HG02678 (cell line): ENCODE measurements around the gene GPBAR1.
"Not testable (repeated sequence)": the region's sequence is repeated elsewhere in the genome, so short reads cannot be mapped to it uniquely, and the experiment has no call there.

Experiments used
- ATAC-seq: cut with Tn5 transposase; IDR thresholded peaks from one replicate; pipeline ENCODE4 v1.9.1; 2021; ENCODE audit warnings: mild to moderate bottlenecking, moderate library complexity; ENCODE audit not compliant: unreplicated experiment

Gene GPBAR1

DNA sequence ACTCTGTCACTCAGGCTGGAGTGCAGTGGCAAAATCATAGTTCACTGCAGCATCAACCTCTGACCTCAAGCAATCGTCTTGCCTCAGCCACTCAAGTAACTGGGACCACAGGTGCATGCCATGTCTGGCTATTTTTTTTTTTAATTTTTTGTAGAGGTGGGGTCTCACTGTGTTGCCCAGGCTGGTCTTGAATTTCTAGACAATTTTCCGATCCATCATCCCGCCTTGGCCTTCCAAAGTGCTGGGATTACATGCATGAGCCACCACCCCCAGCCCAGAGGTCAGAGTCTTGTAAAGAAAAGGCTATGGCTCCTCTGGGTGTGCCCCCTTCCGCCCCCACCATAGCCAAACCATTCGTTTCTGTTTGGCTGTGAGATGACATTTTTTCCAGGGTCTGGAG is 44.6 kb downstream of the GPBAR1 start:
- ATAC-seq = no peak

DNA sequence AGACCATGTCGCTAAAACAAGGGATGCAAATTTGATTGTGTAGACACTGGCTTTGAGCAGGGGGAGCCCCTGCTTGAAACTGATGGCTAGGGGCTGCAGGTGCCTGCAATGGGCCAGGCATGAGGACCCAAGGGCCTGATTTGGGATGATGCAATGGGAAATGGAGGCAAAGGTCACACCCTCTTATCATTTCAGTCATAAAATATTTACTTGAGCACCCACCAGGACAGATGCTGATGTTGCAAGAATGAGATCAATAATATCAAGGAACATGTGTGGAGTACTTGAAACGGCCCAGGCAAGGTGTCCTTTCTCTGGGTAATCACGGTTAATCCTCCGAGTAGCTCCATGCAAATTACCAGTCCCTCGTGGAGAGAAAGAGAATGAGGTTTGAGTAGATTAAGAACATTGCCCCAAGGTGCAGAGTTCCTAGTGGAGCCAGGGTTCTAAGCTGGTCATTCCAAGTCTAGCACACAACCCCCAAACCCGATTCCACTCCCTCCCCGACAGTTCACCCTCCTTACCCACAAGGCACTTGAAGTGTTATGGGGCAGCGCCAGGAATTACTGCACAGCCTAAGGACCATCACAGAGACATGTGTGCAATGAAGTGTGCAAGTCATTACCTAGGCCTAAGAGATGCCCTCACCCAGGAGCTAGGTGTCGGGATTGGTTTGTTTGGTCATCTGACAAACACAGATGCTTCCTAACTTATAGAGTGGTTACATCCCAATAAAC is 45.5 kb downstream of the GPBAR1 start:
- ATAC-seq = no peak

DNA sequence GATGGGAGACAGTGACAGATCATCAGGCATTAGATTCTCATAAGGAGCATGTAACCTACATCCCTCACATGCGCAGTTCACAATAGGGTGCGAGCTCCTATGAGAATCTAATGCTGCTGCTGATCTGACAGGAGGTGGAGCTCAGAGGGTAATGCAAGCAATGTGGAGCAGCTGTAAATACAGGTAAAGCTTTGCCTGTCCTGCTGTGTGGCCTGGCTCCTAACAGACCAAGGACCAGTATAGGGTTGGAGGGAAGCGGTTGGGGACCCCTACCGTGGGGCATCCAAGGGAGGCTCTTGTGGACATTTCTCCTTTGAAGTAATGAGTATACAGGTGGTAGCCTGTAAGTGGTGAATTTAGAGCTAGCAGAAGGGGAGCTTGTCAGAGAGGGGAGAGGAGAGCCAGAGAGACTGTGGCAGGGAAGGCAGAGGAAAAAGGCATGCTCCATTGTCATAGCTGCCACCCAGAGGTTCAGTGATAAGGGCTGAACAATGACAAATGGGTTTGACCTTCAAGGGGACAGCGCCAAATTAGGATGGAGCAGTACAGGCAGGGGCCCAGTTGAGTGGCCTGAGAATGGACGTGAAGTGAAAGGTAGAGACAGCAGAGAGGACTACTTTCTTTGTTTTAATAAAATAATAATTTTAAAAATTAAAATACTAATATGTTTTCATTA is 46.7 kb downstream of the GPBAR1 start:
- no peak for ATAC-seq

DNA sequence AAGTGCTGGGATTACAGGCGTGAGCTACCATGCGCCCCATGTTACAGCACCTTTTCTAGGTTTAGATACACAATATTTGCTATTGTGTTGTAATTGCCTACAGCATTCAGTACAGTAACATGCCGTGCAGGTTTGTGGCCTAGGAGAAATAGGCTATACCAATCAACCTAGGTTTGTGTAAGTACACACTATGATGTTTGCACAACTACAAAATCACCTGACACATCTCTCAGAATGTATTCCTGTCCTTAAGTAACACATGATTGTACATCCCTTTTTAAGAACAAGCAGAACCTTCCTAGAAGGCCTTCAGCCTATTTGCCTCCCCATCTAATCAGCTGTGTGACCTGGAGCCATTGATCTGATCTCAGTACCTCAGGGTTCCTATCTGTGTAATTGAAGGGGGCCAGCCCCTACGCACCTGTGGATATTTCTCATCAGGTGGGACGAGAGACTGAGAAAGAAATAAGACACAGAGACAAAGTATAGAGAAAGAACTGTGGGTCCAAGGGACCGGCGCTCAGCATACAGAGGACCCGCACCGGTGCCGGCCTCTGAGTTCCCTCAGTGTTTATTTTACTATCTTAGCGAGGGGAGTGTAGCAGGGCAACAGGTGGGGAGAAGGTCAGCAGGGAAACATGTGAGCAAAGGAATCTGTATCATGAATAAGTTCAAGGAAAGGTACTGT is 50.2 kb downstream of the GPBAR1 start:
- no peak for ATAC-seq

DNA sequence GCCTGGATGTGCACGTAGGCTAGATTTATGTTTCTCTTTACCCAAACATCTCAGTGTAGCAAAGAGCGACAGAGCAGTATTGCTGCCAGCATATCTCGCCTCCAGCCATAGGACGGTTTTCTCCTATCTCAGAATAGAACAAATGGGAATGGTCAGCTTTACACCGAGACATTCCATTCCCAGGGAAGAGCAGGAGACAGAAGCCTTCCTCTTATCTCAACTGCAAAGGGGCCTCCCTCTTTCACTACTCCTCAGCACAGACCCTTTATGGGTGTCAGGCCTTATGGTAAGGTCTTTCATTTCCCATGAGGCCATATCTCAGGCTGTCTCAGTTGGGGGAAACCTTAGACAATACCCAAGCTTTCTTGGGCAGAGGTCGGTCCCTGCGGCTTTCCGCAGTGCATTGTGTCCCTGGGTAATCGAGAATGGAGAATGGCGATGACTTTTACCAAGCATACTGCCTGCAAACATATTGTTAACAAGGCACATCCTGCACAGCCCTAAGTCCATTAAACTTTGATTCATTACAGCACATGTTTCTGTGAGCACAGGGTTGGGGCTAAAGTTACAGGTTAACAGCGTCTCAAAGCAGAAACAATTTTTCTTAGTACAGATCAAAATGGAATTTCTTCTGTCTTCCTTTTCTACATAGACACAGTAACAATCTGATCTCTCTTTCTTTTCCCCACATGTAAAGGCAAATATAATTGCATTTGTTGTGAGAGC is 50.9 kb downstream of the GPBAR1 start:
- not testable (repeated sequence) for ATAC-seq

DNA sequence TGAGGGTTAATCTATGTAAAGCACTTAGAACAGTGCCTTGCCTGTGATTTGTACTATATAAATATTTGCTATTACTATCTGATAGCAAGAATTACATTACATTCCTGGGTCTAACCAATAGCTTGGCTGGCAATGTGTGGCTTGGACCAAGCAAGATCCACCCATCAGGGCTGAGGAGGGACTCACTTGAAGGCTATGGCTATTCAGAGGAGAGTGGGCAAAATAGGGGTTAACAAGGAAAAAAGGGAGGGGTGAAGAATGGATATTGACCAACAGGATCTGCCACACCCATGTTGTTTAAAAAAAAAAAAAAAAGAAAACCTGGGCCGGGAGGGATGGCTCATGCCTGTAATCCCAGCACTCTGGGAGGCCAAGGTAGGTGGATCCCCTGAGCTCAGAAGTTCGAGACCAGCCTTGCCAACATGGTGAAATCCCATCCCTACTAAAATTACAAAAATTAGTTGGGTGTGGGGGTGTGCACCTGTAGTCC is 51.5 kb downstream of the GPBAR1 start:
- no peak for ATAC-seq

DNA sequence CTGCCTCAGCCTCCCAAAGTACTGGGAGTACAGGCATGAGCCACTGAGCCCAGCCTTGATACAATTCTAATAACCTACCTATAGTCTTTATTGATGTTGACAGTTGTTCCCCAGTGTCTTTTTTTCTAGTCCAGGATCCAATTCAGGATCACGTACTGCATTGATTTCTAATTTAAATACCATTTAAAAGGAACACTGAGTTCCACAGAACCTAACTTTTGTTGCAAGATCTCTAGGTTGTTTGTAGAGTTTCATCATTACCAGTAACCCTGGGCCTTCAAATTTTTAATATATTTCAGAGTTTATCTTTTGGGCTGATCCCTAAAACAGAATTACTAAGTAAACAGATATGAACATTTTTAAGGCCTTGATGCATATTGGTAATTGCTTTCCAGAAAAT is 52.5 kb downstream of the GPBAR1 start:
- no peak for ATAC-seq
